ENCODE measurements around the gene OTOS.

- TF ChIP-seq EP300 (conservative IDR thresholded peaks at IDR 0.05; ENCODE audit: poor library complexity, severe bottlenecking) (no peak), CTCF (IDR thresholded peaks at IDR 0.05; ENCODE audit: poor library complexity, severe bottlenecking) (no peak), TAF1 (IDR thresholded peaks at IDR 0.05; ENCODE audit: low read depth) (no peak), EZH2 (IDR thresholded peaks at IDR 0.05; ENCODE audit: borderline replicate concordance, insufficient read depth, low read length, poor library complexity, severe bottlenecking) (no peak), SMC3 (conservative IDR thresholded peaks at IDR 0.05; ENCODE audit: poor library complexity) (no peak), POLR2AphosphoS5 (IDR thresholded peaks at IDR 0.05) (no peak), RAD21 (conservative IDR thresholded peaks at IDR 0.05) (no peak), MXI1 (conservative IDR thresholded peaks at IDR 0.05; ENCODE audit: poor library complexity, severe bottlenecking) (no peak)
These were observed 31.1 kb downstream of the OTOS start for GRCh38 chr2:240109386-240109785.

All from neural cell (in vitro differentiated cells).